Measurements from ENCODE around the gene MON2.

The MON2 gene

GRCh38 chr12:62576503-62576902, 109.9 kb downstream of the MON2 start:
- no peak overlapping the region for H4K8ac ChIP-seq (ENCODE audit: low read length)
- no peak overlapping the region for H2BK15ac ChIP-seq (ENCODE audit: low read depth, poor library complexity, severe bottlenecking)
- H3K4me2 ChIP-seq (ENCODE audit: low read length, poor library complexity, severe bottlenecking), result no peak overlapping the region
- DNase-seq, result no peak
- H3K9me3 ChIP-seq (ENCODE audit: control insufficient read depth, low read length), result no peaks in the 10 kb centered on the region
- no peak overlapping the region for H3K23ac ChIP-seq (ENCODE audit: low read length in 2 of 2)
- no peaks in the 10 kb centered on the region for H3K27me3 ChIP-seq (ENCODE audit: control insufficient read depth in 1 of 2, insufficient read depth in 1 of 2, low read length in 2 of 2)
- no peak overlapping the region for H2BK120ac ChIP-seq (ENCODE audit: low read depth, low read length)
- no peak overlapping the region for H3K18ac ChIP-seq (ENCODE audit: low read depth in 1 of 2, low read length in 2 of 2)
- H3K4me1 ChIP-seq (ENCODE audit: control insufficient read depth, insufficient read depth, low read depth, low read length), result no peaks in the 10 kb centered on the region
- no peaks in the 10 kb centered on the region for H3K79me1 ChIP-seq (replicated peaks; ENCODE audit: low read length, poor library complexity, severe bottlenecking)
- no peak overlapping the region for H3K14ac ChIP-seq (ENCODE audit: low read length in 2 of 2)
- H3K4ac ChIP-seq (ENCODE audit: low read depth in 1 of 2, low read length in 2 of 2), result no peak overlapping the region
- no peak overlapping the region for H3K9ac ChIP-seq (ENCODE audit: low read length)
- H4K91ac ChIP-seq (ENCODE audit: low read length), result no peak overlapping the region
- no peak overlapping the region for H2BK12ac ChIP-seq (ENCODE audit: low read length in 2 of 2)
- H2AFZ ChIP-seq (ENCODE audit: low read depth, low read length), result no peak overlapping the region
- no peak overlapping the region for H3K4me3 ChIP-seq (ENCODE audit: insufficient read depth in 1 of 2, low read depth in 1 of 2, low read length in 2 of 2)
- WGBS, result no CpG with 5 or more reads among the region's 1 CpG
- no peak overlapping the region for H2BK5ac ChIP-seq (ENCODE audit: low read depth, low read length, poor library complexity, severe bottlenecking)
- H3K27ac ChIP-seq (ENCODE audit: low read length, poor library complexity, severe bottlenecking), result no peak overlapping the region
- H2AK5ac ChIP-seq (ENCODE audit: low read length, severe bottlenecking), result no peak overlapping the region
- H3K36me3 ChIP-seq (ENCODE audit: control insufficient read depth in 1 of 2, insufficient read depth in 2 of 2, low read depth in 1 of 2, low read length in 2 of 2), result peaks cover 5 to 50% of the 10 kb centered on the region in 2 experiments

GRCh38 chr12:62578726-62579125, 112.1 kb downstream of the MON2 start:
- WGBS, result 100% methylated on average over 1 of the region's 2 CpGs
- no peak overlapping the region for H3K27ac ChIP-seq (ENCODE audit: low read length, poor library complexity, severe bottlenecking)

GRCh38 chr12:62581288-62582064, 114.8 kb downstream of the MON2 start:
- H3K9ac ChIP-seq (ENCODE audit: low read length), result peak overlapping the region; percentile 48
- peaks cover 2% of the 10 kb centered on the region for H3K79me1 ChIP-seq (replicated peaks; ENCODE audit: low read length, poor library complexity, severe bottlenecking)
- H4K8ac ChIP-seq (ENCODE audit: low read length), result no peak overlapping the region
- H3K36me3 ChIP-seq (ENCODE audit: control insufficient read depth in 1 of 2, insufficient read depth in 2 of 2, low read depth in 1 of 2, low read length in 2 of 2), result peaks cover 0 to 36% of the 10 kb centered on the region in 2 experiments
- no peak overlapping the region for H3K23ac ChIP-seq (ENCODE audit: low read length in 2 of 2)
- H2AK5ac ChIP-seq (ENCODE audit: low read length, severe bottlenecking), result no peak overlapping the region
- no peak overlapping the region for H3K4me3 ChIP-seq (ENCODE audit: insufficient read depth in 1 of 2, low read depth in 1 of 2, low read length in 2 of 2)
- no peaks in the 10 kb centered on the region for H3K4me1 ChIP-seq (ENCODE audit: control insufficient read depth, insufficient read depth, low read depth, low read length)
- H2AFZ ChIP-seq (ENCODE audit: low read depth, low read length), result no peak overlapping the region
- peak; percentile 69 for DNase-seq
- no peak overlapping the region for H4K91ac ChIP-seq (ENCODE audit: low read length)
- no peak overlapping the region for H2BK5ac ChIP-seq (ENCODE audit: low read depth, low read length, poor library complexity, severe bottlenecking)
- H3K27ac ChIP-seq (ENCODE audit: low read length, poor library complexity, severe bottlenecking), result no peak overlapping the region
- H3K4ac ChIP-seq (ENCODE audit: low read depth in 1 of 2, low read length in 2 of 2), result no peak overlapping the region
- H2BK12ac ChIP-seq (ENCODE audit: low read length in 2 of 2), result no peak overlapping the region
- no peak overlapping the region for H3K4me2 ChIP-seq (ENCODE audit: low read length, poor library complexity, severe bottlenecking)
- no peaks in the 10 kb centered on the region for H3K9me3 ChIP-seq (ENCODE audit: control insufficient read depth, low read length)
- no peak overlapping the region for H2BK120ac ChIP-seq (ENCODE audit: low read depth, low read length)
- 85% methylated on average over 9 of the region's 12 CpGs for WGBS
- H2BK15ac ChIP-seq (ENCODE audit: low read depth, poor library complexity, severe bottlenecking), result no peak overlapping the region
- no peak overlapping the region for H3K18ac ChIP-seq (ENCODE audit: low read depth in 1 of 2, low read length in 2 of 2)
- H3K14ac ChIP-seq (ENCODE audit: low read length in 2 of 2), result no peak overlapping the region
- H3K27me3 ChIP-seq (ENCODE audit: control insufficient read depth in 1 of 2, insufficient read depth in 1 of 2, low read length in 2 of 2), result no peaks in the 10 kb centered on the region

More at GRCh38 chr12:62578726-62579125, 112.1 kb downstream of the MON2 start:
- no peak overlapping the region for H2BK120ac ChIP-seq (ENCODE audit: low read depth, low read length)
- no peak overlapping the region for H3K4me3 ChIP-seq (ENCODE audit: insufficient read depth in 1 of 2, low read depth in 1 of 2, low read length in 2 of 2)
- H3K18ac ChIP-seq (ENCODE audit: low read depth in 1 of 2, low read length in 2 of 2), result no peak overlapping the region
- no peak overlapping the region for H2BK12ac ChIP-seq (ENCODE audit: low read length in 2 of 2)
- no peak overlapping the region for H3K9ac ChIP-seq (ENCODE audit: low read length)
- H2AK5ac ChIP-seq (ENCODE audit: low read length, severe bottlenecking), result no peak overlapping the region
- peaks cover 2% of the 10 kb centered on the region for H3K79me1 ChIP-seq (replicated peaks; ENCODE audit: low read length, poor library complexity, severe bottlenecking)
- H3K27me3 ChIP-seq (ENCODE audit: control insufficient read depth in 1 of 2, insufficient read depth in 1 of 2, low read length in 2 of 2), result no peaks in the 10 kb centered on the region
- no peak overlapping the region for H4K8ac ChIP-seq (ENCODE audit: low read length)
- H3K14ac ChIP-seq (ENCODE audit: low read length in 2 of 2), result no peak overlapping the region
- no peak overlapping the region for H2AFZ ChIP-seq (ENCODE audit: low read depth, low read length)
- H2BK5ac ChIP-seq (ENCODE audit: low read depth, low read length, poor library complexity, severe bottlenecking), result no peak overlapping the region
- H3K23ac ChIP-seq (ENCODE audit: low read length in 2 of 2), result no peak overlapping the region
- no peak overlapping the region for H3K4me2 ChIP-seq (ENCODE audit: low read length, poor library complexity, severe bottlenecking)
- no peak overlapping the region for H2BK15ac ChIP-seq (ENCODE audit: low read depth, poor library complexity, severe bottlenecking)
- H3K9me3 ChIP-seq (ENCODE audit: control insufficient read depth, low read length), result no peaks in the 10 kb centered on the region
- H3K36me3 ChIP-seq (ENCODE audit: control insufficient read depth in 1 of 2, insufficient read depth in 2 of 2, low read depth in 1 of 2, low read length in 2 of 2), result peaks cover 3 to 45% of the 10 kb centered on the region in 2 experiments
- H3K4me1 ChIP-seq (ENCODE audit: control insufficient read depth, insufficient read depth, low read depth, low read length), result no peaks in the 10 kb centered on the region
- H4K91ac ChIP-seq (ENCODE audit: low read length), result no peak overlapping the region
- no peak for DNase-seq
- no peak overlapping the region for H3K4ac ChIP-seq (ENCODE audit: low read depth in 1 of 2, low read length in 2 of 2)

- no peak overlapping the region for H3K23ac ChIP-seq (ENCODE audit: low read length in 2 of 2)
- H3K14ac ChIP-seq (ENCODE audit: low read length in 2 of 2), result no peak overlapping the region
- no peak overlapping the region for H3K27ac ChIP-seq (ENCODE audit: low read length, poor library complexity, severe bottlenecking)
- no peak overlapping the region for H4K91ac ChIP-seq (ENCODE audit: low read length)
- no peak overlapping the region for H2BK5ac ChIP-seq (ENCODE audit: low read depth, low read length, poor library complexity, severe bottlenecking)
- H2BK120ac ChIP-seq (ENCODE audit: low read depth, low read length), result no peak overlapping the region
- H2AK5ac ChIP-seq (ENCODE audit: low read length, severe bottlenecking), result no peak overlapping the region
- peaks cover 2% of the 10 kb centered on the region for H3K79me1 ChIP-seq (replicated peaks; ENCODE audit: low read length, poor library complexity, severe bottlenecking)
- peaks cover 0 to 38% of the 10 kb centered on the region in 2 experiments for H3K36me3 ChIP-seq (ENCODE audit: control insufficient read depth in 1 of 2, insufficient read depth in 2 of 2, low read depth in 1 of 2, low read length in 2 of 2)
- H3K9me3 ChIP-seq (ENCODE audit: control insufficient read depth, low read length), result no peaks in the 10 kb centered on the region
- no peak overlapping the region for H2BK15ac ChIP-seq (ENCODE audit: low read depth, poor library complexity, severe bottlenecking)
- no peak overlapping the region for H2AFZ ChIP-seq (ENCODE audit: low read depth, low read length)
- no peak overlapping the region for H3K18ac ChIP-seq (ENCODE audit: low read depth in 1 of 2, low read length in 2 of 2)
- no peak for DNase-seq
- H3K27me3 ChIP-seq (ENCODE audit: control insufficient read depth in 1 of 2, insufficient read depth in 1 of 2, low read length in 2 of 2), result no peaks in the 10 kb centered on the region
- H3K9ac ChIP-seq (ENCODE audit: low read length), result peak overlapping the region; percentile 48
- H2BK12ac ChIP-seq (ENCODE audit: low read length in 2 of 2), result no peak overlapping the region
- H3K4ac ChIP-seq (ENCODE audit: low read depth in 1 of 2, low read length in 2 of 2), result no peak overlapping the region
- H3K4me3 ChIP-seq (ENCODE audit: insufficient read depth in 1 of 2, low read depth in 1 of 2, low read length in 2 of 2), result no peak overlapping the region
- H4K8ac ChIP-seq (ENCODE audit: low read length), result no peak overlapping the region
- no peak overlapping the region for H3K4me2 ChIP-seq (ENCODE audit: low read length, poor library complexity, severe bottlenecking)
- no CpG with 5 or more reads among the region's 2 CpGs for WGBS
- H3K4me1 ChIP-seq (ENCODE audit: control insufficient read depth, insufficient read depth, low read depth, low read length), result no peaks in the 10 kb centered on the region
These were observed 115.4 kb downstream of the MON2 start for GRCh38 chr12:62582065-62582366.

Data from mesenchymal stem cell (in vitro differentiated cells and primary cell).